DOHH2 (cell line): Measurements from ENCODE around the gene MTMR6.

Source experiments
- CTCF ChIP-seq: fragments of 200-600 bp; sonication (generic); IDR thresholded peaks from one replicate; pipeline ENCODE4 v1.5.1; 2014; ENCODE audit warnings: antibody characterized with exemption, mild to moderate bottlenecking, low read depth, low read length; ENCODE audit not compliant: poor library complexity, severe bottlenecking
- EZH2phosphoT487 ChIP-seq: fragments of 200-600 bp; sonication (generic); IDR thresholded peaks from 2 replicates; pipeline ENCODE4 v1.6.1; 2017; ENCODE audit warnings: borderline replicate concordance, mild to moderate bottlenecking, antibody characterized with exemption, low read length, moderate library complexity, mixed read lengths

GRCh38 chr13:25306671-25307464 is 19.6 kb upstream of the MTMR6 start:
- TF ChIP-seq CTCF (no peak), EZH2phosphoT487 (no peak)
